Type B pancreatic cell (in vitro differentiated cells): Measurements from ENCODE around the gene FAM136A. TPM values are rescaled to one million over a fixed set of nuclear protein-coding genes. Genes with fewer than 3 reads are reported as not detected.

Experiments
- DNase-seq: peaks from one replicate; pipeline ENCODE4 v3.0.0; 2021; ENCODE audit warnings: mixed read lengths; ENCODE audit not compliant: unreplicated experiment; ENCODE audit errors: extremely low spot score
- H3K27ac Mint-ChIP-seq: 2 replicates; pipeline ENCODE4 v1.8.0; 2021; ENCODE audit warnings: mild to moderate bottlenecking, mixed read lengths
- H3K27me3 Mint-ChIP-seq: 2 replicates; pipeline ENCODE4 v1.8.0; 2021; ENCODE audit warnings: mixed read lengths
- H3K36me3 Mint-ChIP-seq: 2 replicates; pipeline ENCODE4 v1.8.0; 2021; ENCODE audit warnings: mixed read lengths
- H3K4me1 Mint-ChIP-seq: one replicate; pipeline ENCODE4 v1.8.0; 2021; ENCODE audit warnings: mixed read lengths; ENCODE audit not compliant: unreplicated experiment
- H3K4me3 Mint-ChIP-seq: 2 replicates; pipeline ENCODE4 v1.8.0; 2021; ENCODE audit warnings: mild to moderate bottlenecking, mixed read lengths
- H3K9me3 Mint-ChIP-seq: 2 replicates; pipeline ENCODE4 v1.8.0; 2021; ENCODE audit warnings: mixed read lengths
- total RNA-seq: library from RNA; stranded (reverse); gene quantifications from 2 replicates; pipeline ENCODE4 v1.2.1, GENCODE V29; 2021; ENCODE audit warnings: low replicate concordance
- TF ChIP-seq, protein P1 (sequence below): fragments of 200-600 bp; sonication (generic); conservative IDR thresholded peaks from 2 replicates; pipeline ENCODE4 v1.5.0; 2021; ENCODE audit warnings: antibody characterized with exemption, mild to moderate bottlenecking

FAM136A gene
- total RNA-seq, 1 donor from 2014 or later: 49.6 TPM

GRCh38 chr2:70261501-70261900, 40.4 kb downstream of the FAM136A start:
- no peaks in the 10 kb centered on the region for H3K27me3 Mint-ChIP-seq
- peaks cover 26% of the 10 kb centered on the region for H3K4me1 Mint-ChIP-seq
- H3K36me3 Mint-ChIP-seq: peaks cover 22% of the 10 kb centered on the region
- H3K27ac Mint-ChIP-seq: no peak overlapping the region
- TF ChIP-seq, protein P1, sequence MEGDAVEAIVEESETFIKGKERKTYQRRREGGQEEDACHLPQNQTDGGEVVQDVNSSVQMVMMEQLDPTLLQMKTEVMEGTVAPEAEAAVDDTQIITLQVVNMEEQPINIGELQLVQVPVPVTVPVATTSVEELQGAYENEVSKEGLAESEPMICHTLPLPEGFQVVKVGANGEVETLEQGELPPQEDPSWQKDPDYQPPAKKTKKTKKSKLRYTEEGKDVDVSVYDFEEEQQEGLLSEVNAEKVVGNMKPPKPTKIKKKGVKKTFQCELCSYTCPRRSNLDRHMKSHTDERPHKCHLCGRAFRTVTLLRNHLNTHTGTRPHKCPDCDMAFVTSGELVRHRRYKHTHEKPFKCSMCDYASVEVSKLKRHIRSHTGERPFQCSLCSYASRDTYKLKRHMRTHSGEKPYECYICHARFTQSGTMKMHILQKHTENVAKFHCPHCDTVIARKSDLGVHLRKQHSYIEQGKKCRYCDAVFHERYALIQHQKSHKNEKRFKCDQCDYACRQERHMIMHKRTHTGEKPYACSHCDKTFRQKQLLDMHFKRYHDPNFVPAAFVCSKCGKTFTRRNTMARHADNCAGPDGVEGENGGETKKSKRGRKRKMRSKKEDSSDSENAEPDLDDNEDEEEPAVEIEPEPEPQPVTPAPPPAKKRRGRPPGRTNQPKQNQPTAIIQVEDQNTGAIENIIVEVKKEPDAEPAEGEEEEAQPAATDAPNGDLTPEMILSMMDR: no peak
- H3K9me3 Mint-ChIP-seq: no peaks in the 10 kb centered on the region
- peak overlapping the region; percentile 32 for H3K4me3 Mint-ChIP-seq
- no peak for DNase-seq

- DNase-seq: no peak
- Mint-ChIP-seq H3K27me3 (no peaks in the 10 kb centered on the region), H3K4me3 (peak overlapping the region; percentile 92), H3K4me1 (peaks cover 32% of the 10 kb centered on the region), H3K27ac (peak overlapping the region; percentile 79), H3K9me3 (no peaks in the 10 kb centered on the region), H3K36me3 (peaks cover 8% of the 10 kb centered on the region)
- TF ChIP-seq, protein P1: no peak
Observed at GRCh38 chr2:70258532-70258875, 43.4 kb downstream of the FAM136A start.

DNA sequence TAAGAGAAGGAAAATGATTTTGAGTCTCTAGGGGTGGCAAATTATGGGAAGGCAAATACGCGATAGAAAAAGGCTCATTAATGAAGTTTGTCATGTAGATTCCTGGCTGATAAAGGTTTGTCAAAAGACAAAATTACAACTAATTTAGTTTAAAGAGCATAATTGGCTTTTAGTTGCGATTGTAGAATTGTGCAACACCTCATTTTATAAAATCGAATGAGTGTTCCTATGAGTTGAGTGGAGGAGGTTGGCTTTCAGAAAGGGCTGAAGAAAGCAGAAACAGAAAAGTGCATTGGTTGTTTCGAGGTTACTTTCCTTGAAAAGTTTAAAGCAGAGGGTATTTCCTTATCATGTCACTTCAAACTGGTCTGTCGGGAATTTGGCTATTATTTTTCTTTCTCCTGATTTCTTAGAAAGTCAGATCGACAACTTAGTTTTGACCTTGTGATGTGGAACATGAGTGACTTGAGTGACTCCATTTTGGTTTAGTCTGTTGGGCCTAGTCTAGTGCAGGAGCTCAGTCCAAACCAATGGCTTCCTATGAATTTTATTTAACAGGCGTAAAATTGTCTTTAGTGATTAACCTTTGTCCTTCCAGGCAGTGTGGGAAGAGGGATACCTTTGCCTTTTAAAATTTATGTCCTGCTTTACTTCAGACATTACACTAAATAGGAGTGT, 46.1 kb downstream of the FAM136A start:
- Mint-ChIP-seq H3K4me3 (peak overlapping the region; percentile 21), H3K27ac (no peak overlapping the region), H3K27me3 (no peaks in the 10 kb centered on the region), H3K4me1 (peaks cover 21% of the 10 kb centered on the region), H3K36me3 (no peaks in the 10 kb centered on the region), H3K9me3 (no peaks in the 10 kb centered on the region)
- TF ChIP-seq, protein P1: no peak
- no peak for DNase-seq

DNA sequence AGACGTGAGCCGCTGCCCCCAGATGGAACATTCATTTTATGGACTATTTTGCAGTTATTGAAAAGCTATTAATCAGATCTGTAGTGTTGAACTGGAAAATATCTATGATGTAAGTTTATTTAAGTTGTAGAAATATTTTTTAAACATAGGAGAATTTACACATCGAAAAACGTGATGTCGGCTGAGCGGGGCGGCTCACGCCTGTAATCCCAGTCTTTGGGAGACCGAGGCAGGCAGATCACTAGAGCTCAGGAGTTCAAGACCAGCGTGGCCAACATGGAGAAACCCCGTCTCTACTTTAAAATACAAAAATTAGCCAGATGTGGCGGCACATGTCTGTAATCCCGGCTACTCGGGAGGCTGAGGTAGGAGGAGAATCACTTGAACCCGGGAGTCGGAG, 51.4 kb downstream of the FAM136A start:
- Mint-ChIP-seq H3K4me1 (peaks cover 15% of the 10 kb centered on the region), H3K27ac (no peak overlapping the region), H3K27me3 (peaks cover 6% of the 10 kb centered on the region), H3K4me3 (no peak overlapping the region), H3K36me3 (peaks cover 9% of the 10 kb centered on the region), H3K9me3 (no peaks in the 10 kb centered on the region)
- TF ChIP-seq, protein P1: no peak
- DNase-seq: peak; percentile 18

DNA sequence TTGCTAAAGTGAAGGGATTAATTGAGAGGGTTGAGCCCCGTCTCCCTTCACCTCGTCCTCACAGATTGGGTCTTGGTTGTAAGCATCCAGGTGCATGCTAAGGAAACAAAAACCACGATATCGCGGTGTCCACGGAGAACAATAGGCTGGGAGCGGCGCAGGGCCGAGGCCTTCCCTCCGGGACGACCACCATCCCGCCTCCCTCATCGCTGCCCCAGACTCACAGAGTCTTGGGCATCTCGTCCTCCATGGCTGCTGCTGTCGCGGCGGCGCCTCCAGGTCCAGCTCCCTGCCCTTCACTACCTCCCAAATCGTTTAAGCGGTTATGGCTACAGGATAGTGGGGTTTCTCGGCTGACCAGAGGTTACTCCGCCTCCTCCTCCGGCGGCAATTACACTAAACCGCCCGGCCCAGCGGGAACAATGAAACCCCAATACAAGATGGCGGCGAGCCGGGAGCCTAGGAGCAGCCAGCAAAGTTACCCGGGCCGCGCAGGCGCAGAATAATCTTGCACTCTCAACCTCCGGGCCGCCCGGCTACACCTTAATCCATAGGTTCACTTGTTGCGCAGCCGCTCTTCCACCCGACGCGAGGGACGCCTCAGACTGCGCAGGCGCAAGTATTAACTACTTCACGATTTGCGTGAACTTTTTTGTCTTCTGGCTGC, 53.6 kb downstream of the FAM136A start, which contains the start of gene TIA1:
Gene TIA1, minus strand, starts transcription at position 448 of the 667 bp plus-strand sequence. Its CDS starts 198 bp downstream, at position 250.
- Mint-ChIP-seq H3K4me1 (peaks cover 28% of the 10 kb centered on the region), H3K36me3 (peaks cover 21% of the 10 kb centered on the region), H3K9me3 (no peaks in the 10 kb centered on the region), H3K4me3 (peak within 1 kb of the TSS; percentile 96), H3K27me3 (peaks cover 6% of the 10 kb centered on the region), H3K27ac (peak within 1 kb of the TSS; percentile 99)
- peak; percentile 99 for DNase-seq
- TF ChIP-seq, protein P1: no peak
